GM12878 (cell line): ENCODE results near the gene FZR1. TPM values are rescaled to one million over a fixed set of nuclear protein-coding genes. Genes with fewer than 3 reads are reported as not detected.

Experiments used
- CBX3 ChIP-seq: fragments of 200-600 bp; sonication (generic); IDR thresholded peaks from 2 replicates; pipeline ENCODE4 v1.6.1; 2016; ENCODE audit warnings: low read depth, borderline replicate concordance
- CEBPZ ChIP-seq: fragments of 150-350 bp; IDR thresholded peaks from 2 replicates; pipeline ENCODE4 v1.6.1; 2016; ENCODE audit warnings: low read depth, low read length
- EP300 ChIP-seq, 2 experiments: fragments of 150-350 bp in 1 of 2; IDR thresholded peaks; 2 replicates each; pipeline ENCODE4 v1.6.1; 2011 to 2012; ENCODE audit warnings: low read depth in 2 of 2, low read length in 2 of 2, borderline replicate concordance in 1 of 2, improper control_type of control experiment in 1 of 2, inconsistent platforms in 1 of 2; ENCODE audit not compliant: control insufficient read depth in 1 of 2
- IKZF1 ChIP-seq: fragments of 450-650 bp; conservative IDR thresholded peaks from 2 replicates; pipeline ENCODE4 v1.6.1; 2017; ENCODE audit warnings: antibody characterized with exemption, mild to moderate bottlenecking
- KLF5 ChIP-seq: fragments of 450-650 bp; IDR thresholded peaks from 2 replicates; pipeline ENCODE4 v1.6.1; 2014; ENCODE audit warnings: mild to moderate bottlenecking; ENCODE audit not compliant: partially characterized antibody
- NR2C1 ChIP-seq: fragments of 450-650 bp; IDR thresholded peaks from 2 replicates; pipeline ENCODE4 v1.6.1; 2017; ENCODE audit warnings: antibody characterized with exemption, mild to moderate bottlenecking, moderate library complexity
- RCOR1 ChIP-seq: conservative IDR thresholded peaks from 2 replicates; pipeline ENCODE4 v1.6.1; 2012; ENCODE audit warnings: low read depth, low read length, improper control_type of control experiment
- RELA ChIP-seq: fragments of 450-650 bp; IDR thresholded peaks from 2 replicates; pipeline ENCODE4 v1.8.0; 2014; ENCODE audit warnings: borderline replicate concordance; ENCODE audit not compliant: partially characterized antibody
- SIN3A ChIP-seq: IDR thresholded peaks from 2 replicates; pipeline ENCODE4 v1.6.1; 2012; ENCODE audit warnings: low read depth, low read length, improper control_type of control experiment
- SMAD1 ChIP-seq: fragments of 450-650 bp; IDR thresholded peaks from 2 replicates; pipeline ENCODE4 v1.6.1; 2018; ENCODE audit warnings: mild to moderate bottlenecking, low read depth; ENCODE audit not compliant: partially characterized antibody
- SREBF2 ChIP-seq: IDR thresholded peaks from 2 replicates; pipeline ENCODE4 v1.6.1; 2012; ENCODE audit warnings: mild to moderate bottlenecking, low read length
- TARDBP ChIP-seq: IDR thresholded peaks from 2 replicates; pipeline ENCODE4 v1.6.1; 2016; ENCODE audit warnings: borderline replicate concordance
- ZBTB33 ChIP-seq: fragments of 450-650 bp; IDR thresholded peaks from 2 replicates; pipeline ENCODE4 v1.6.1; 2017; ENCODE audit warnings: mild to moderate bottlenecking
- polyA plus RNA-seq, 11 experiments: library from polyadenylated mRNA; depleted of rRNA in 4 of 11; unstranded in 6 of 11; stranded (reverse) in 5 of 11; fragments of >200 nt; fragmentation: Nextera tagmentation in 4 of 11; fragmentation: Illumina TruSeq in 1 of 11; extraction: Ambion mirVana in 4 of 11; extraction: Trizol in 1 of 11; gene quantifications; 1 replicate in 1 of 11; 2 replicates in 10 of 11; pipeline versions ENCODE4 v1.2.1 to v1.2.3, GENCODE V29; 2011 to 2016; ENCODE audit warnings: inconsistent platforms in 2 of 11, missing spikeins in 2 of 11, low read depth in 1 of 11
- total RNA-seq, 4 experiments: library from RNA; depleted of rRNA in 3 of 4; stranded (reverse); fragments of >200 nt in 3 of 4; fragmentation: Illumina TruSeq in 1 of 4; extraction: Trizol in 1 of 4; gene quantifications; 2 replicates each; pipeline versions ENCODE4 v1.2.1 to v1.2.3, GENCODE V29; 2013 to 2021
- TF ChIP-seq, protein P1 (sequence below): fragments of 450-650 bp; IDR thresholded peaks from 2 replicates; pipeline ENCODE4 v1.6.1; 2017; ENCODE audit warnings: mild to moderate bottlenecking, moderate library complexity
- TF ChIP-seq, protein P2 (sequence below): fragments of 450-650 bp; IDR thresholded peaks from 2 replicates; pipeline ENCODE4 v1.6.1; 2016; ENCODE audit warnings: mild to moderate bottlenecking
- TF ChIP-seq, protein P3 (sequence below): IDR thresholded peaks from 2 replicates; pipeline ENCODE4 v1.6.1; 2011; ENCODE audit warnings: low read depth, low read length, improper control_type of control experiment, borderline replicate concordance

FZR1 gene
- total and polyA plus RNA-seq, 10 of the 15 experiments (the other 5 are each of a cell fraction or from before 2014, with no cell fraction given) = 0.11 to 44.2 (median 29.3) TPM

DNA sequence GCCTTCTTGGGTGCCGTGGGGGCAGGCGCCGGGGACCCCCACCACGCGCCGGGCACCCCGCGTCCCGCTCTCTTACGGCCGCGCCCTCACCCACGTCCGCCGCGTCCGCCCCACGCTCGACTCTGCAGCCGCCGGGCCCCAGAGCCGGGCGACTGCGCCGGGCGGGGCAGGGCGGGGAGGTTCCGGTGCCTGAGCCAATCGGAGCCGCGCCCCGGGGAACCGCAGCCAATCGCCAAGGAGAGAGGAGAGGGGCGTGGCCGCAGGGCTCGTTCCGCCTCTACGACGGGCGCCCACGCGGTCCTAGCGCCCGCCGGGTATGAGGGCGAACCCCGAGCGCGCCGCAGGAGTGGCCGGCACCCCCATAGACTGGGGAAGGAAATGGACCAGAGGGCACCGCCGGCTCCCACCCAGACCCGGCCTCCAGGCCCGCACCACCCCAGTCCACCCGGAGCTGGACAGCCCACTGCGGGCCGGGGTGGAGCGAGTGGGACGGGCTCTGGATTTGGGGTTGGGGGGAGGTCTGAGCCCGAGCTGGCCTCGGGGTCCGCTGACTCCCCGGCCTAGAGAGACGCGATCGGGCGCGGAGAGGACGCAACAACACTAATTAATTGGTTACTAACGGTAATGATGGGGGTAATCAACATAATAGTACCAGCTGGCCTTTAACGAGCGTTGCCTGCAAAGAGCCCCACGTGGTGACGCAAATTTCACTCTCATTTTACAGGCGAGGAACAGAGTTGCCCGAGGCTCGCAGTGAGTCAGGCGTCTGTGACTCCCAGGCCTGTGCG is 51.5 kb downstream of the FZR1 start, which contains the start of gene MFSD12 (continued):
- TF ChIP-seq CEBPZ (peak; percentile 15; the same call in 1 of the 2 replicates), SIN3A (0 out of 2 replicates have a peak, but pooled peaks have one; percentile 41), ZBTB33 (no peak), EP300 (IDR thresholded peaks at IDR 0.05; ENCODE audit: borderline replicate concordance in 1 of 2, control insufficient read depth in 1 of 2, low read depth in 2 of 2, low read length in 2 of 2) (no peak), IKZF1 (peak; percentile 66), CBX3 (no peak), SREBF2 (no peak), KLF5 (no peak), SMAD1 (no peak), TARDBP (no peak), NR2C1 (peak; percentile 30; the same call in 1 of the 2 replicates), RELA (no peak), RCOR1 (0 out of 2 replicates have a peak, but pooled peaks have one; percentile 51)
- TF ChIP-seq, protein P1, sequence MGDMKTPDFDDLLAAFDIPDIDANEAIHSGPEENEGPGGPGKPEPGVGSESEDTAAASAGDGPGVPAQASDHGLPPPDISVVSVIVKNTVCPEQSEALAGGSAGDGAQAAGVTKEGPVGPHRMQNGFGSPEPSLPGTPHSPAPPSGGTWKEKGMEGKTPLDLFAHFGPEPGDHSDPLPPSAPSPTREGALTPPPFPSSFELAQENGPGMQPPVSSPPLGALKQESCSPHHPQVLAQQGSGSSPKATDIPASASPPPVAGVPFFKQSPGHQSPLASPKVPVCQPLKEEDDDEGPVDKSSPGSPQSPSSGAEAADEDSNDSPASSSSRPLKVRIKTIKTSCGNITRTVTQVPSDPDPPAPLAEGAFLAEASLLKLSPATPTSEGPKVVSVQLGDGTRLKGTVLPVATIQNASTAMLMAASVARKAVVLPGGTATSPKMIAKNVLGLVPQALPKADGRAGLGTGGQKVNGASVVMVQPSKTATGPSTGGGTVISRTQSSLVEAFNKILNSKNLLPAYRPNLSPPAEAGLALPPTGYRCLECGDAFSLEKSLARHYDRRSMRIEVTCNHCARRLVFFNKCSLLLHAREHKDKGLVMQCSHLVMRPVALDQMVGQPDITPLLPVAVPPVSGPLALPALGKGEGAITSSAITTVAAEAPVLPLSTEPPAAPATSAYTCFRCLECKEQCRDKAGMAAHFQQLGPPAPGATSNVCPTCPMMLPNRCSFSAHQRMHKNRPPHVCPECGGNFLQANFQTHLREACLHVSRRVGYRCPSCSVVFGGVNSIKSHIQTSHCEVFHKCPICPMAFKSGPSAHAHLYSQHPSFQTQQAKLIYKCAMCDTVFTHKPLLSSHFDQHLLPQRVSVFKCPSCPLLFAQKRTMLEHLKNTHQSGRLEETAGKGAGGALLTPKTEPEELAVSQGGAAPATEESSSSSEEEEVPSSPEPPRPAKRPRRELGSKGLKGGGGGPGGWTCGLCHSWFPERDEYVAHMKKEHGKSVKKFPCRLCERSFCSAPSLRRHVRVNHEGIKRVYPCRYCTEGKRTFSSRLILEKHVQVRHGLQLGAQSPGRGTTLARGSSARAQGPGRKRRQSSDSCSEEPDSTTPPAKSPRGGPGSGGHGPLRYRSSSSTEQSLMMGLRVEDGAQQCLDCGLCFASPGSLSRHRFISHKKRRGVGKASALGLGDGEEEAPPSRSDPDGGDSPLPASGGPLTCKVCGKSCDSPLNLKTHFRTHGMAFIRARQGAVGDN = peak; percentile 84
- TF ChIP-seq, protein P2, sequence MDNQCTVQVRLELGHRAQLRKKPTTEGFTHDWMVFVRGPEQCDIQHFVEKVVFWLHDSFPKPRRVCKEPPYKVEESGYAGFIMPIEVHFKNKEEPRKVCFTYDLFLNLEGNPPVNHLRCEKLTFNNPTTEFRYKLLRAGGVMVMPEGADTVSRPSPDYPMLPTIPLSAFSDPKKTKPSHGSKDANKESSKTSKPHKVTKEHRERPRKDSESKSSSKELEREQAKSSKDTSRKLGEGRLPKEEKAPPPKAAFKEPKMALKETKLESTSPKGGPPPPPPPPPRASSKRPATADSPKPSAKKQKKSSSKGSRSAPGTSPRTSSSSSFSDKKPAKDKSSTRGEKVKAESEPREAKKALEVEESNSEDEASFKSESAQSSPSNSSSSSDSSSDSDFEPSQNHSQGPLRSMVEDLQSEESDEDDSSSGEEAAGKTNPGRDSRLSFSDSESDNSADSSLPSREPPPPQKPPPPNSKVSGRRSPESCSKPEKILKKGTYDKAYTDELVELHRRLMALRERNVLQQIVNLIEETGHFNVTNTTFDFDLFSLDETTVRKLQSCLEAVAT = peak; percentile 53; the same call in 1 of the 2 replicates
- TF ChIP-seq, protein P3, sequence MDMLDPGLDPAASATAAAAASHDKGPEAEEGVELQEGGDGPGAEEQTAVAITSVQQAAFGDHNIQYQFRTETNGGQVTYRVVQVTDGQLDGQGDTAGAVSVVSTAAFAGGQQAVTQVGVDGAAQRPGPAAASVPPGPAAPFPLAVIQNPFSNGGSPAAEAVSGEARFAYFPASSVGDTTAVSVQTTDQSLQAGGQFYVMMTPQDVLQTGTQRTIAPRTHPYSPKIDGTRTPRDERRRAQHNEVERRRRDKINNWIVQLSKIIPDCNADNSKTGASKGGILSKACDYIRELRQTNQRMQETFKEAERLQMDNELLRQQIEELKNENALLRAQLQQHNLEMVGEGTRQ = peak; percentile 45
